HG02588 (cell line): ENCODE measurements around the gene CCDC183.
"Not testable (repeated sequence)": the region's sequence is repeated elsewhere in the genome, so short reads cannot be mapped to it uniquely, and the experiment has no call there.

Experiments
- ATAC-seq: cut with Tn5 transposase; IDR thresholded peaks from one replicate; pipeline ENCODE4 v1.9.1; 2021; ENCODE audit warnings: mild to moderate bottlenecking, moderate library complexity; ENCODE audit not compliant: unreplicated experiment

CCDC183 gene

GRCh38 chr9:136837146-136837855 is 41.2 kb downstream of the CCDC183 start:
- ATAC-seq = no peak

GRCh38 chr9:136837856-136838277 is 41.7 kb downstream of the CCDC183 start:
- ATAC-seq = not testable (repeated sequence)

GRCh38 chr9:136838314-136839228 is 42.4 kb downstream of the CCDC183 start:
- ATAC-seq = no peak

- ATAC-seq = no peak
These were observed 43.3 kb downstream of the CCDC183 start for GRCh38 chr9:136839229-136840139.

GRCh38 chr9:136840140-136840876 is 44.2 kb downstream of the CCDC183 start:
- ATAC-seq = no peak

GRCh38 chr9:136840877-136841645 is 44.9 kb downstream of the CCDC183 start:
- no peak for ATAC-seq

GRCh38 chr9:136841646-136842379 is 45.7 kb downstream of the CCDC183 start:
- ATAC-seq = not testable (repeated sequence)

GRCh38 chr9:136842380-136842948 is 46.3 kb downstream of the CCDC183 start, which contains the start of gene AJM1:
Gene AJM1, plus strand, starts transcription at chr9:136842478. Its CDS starts 1,937 bp downstream, at chr9:136844415.
- ATAC-seq = peak; percentile 42

- ATAC-seq = not testable (repeated sequence)
These were observed 47.1 kb downstream of the CCDC183 start for GRCh38 chr9:136843159-136843800.

- not testable (repeated sequence) for ATAC-seq
These were observed 47.9 kb downstream of the CCDC183 start for GRCh38 chr9:136843801-136844740.

GRCh38 chr9:136844761-136845464 is 48.8 kb downstream of the CCDC183 start:
- ATAC-seq = no peak

- no peak for ATAC-seq
These were observed 49.5 kb downstream of the CCDC183 start for GRCh38 chr9:136845465-136846260.

GRCh38 chr9:136846376-136847087 is 50.4 kb downstream of the CCDC183 start:
- no peak for ATAC-seq

GRCh38 chr9:136847088-136847825 is 51.1 kb downstream of the CCDC183 start:
- ATAC-seq = no peak
